Measurements from ENCODE around the gene PWWP2B. TPM values are rescaled to one million over a fixed set of nuclear protein-coding genes. Genes with fewer than 3 reads are reported as not detected.

Gene PWWP2B
- total RNA-seq, 4 donors from 2014 or later = 14.5 to 35.4 (median 27.3) TPM

- H3K27me3 ChIP-seq = no peaks in the 10 kb centered on the region
- H3K4me3 ChIP-seq (replicated peaks in 1 of 3) = no peak overlapping the region
- WGBS, 2 donors = 87 to 91% methylated on average over 22 of the region's 22 CpGs
- no peak for DNase-seq
- H3K4me1 ChIP-seq = peaks cover 6% of the 10 kb centered on the region in 2 donors
- TF ChIP-seq CTCF (IDR thresholded peaks at IDR 0.05) (no peak), POLR2A (IDR thresholded peaks at IDR 0.05) (no peak)
- intact Hi-C loops (cut with DNase I) = no loop called here
- H3K36me3 ChIP-seq = no peaks in the 10 kb centered on the region
- no peaks in the 10 kb centered on the region for H3K9me3 ChIP-seq
- H3K27ac ChIP-seq = no peak overlapping the region
These were observed 45.0 kb downstream of the PWWP2B start for GRCh38 chr10:132441818-132442524.

GRCh38 chr10:132442636-132443035 lies 45.6 kb downstream of the PWWP2B start:
- Histone ChIP-seq H3K4me3 (replicated peaks in 1 of 3) (no peak overlapping the region), H3K27ac (no peak overlapping the region), H3K27me3 (no peaks in the 10 kb centered on the region), H3K36me3 (no peaks in the 10 kb centered on the region), H3K9me3 (no peaks in the 10 kb centered on the region), H3K4me1 (peaks cover 11 to 13% of the 10 kb centered on the region in 2 donors)
- 70 to 80% methylated on average over 7 to 10 of the region's 10 CpGs for WGBS, 2 donors
- no peak for TF ChIP-seq POLR2A (IDR thresholded peaks at IDR 0.05)
- DNase-seq = no peak
- intact Hi-C loops (cut with DNase I) = no loop called here

- Histone ChIP-seq H3K4me3 (replicated peaks in 1 of 3) (no peak overlapping the region), H3K36me3 (no peaks in the 10 kb centered on the region), H3K9me3 (no peaks in the 10 kb centered on the region), H3K4me1 (peaks cover 14 to 21% of the 10 kb centered on the region in 2 donors), H3K27me3 (no peaks in the 10 kb centered on the region), H3K27ac (no peak overlapping the region)
- peak; percentile 52 to 62 for DNase-seq
- TF ChIP-seq CTCF (IDR thresholded peaks at IDR 0.05) = peak in 3 of 6 experiments; percentile 25 to 48 (median 34)
- TF ChIP-seq POLR2A (IDR thresholded peaks at IDR 0.05) = no peak
- 50 to 52% methylated on average over 10 of the region's 10 CpGs for WGBS, 2 donors
- intact Hi-C loops (cut with DNase I) = no loop called here
These were observed 46.6 kb downstream of the PWWP2B start for GRCh38 chr10:132443605-132443982.

GRCh38 chr10:132443983-132444876 lies 47.2 kb downstream of the PWWP2B start:
- TF ChIP-seq POLR2A (IDR thresholded peaks at IDR 0.05) = no peak
- no peak for TF ChIP-seq CTCF (IDR thresholded peaks at IDR 0.05)
- WGBS, 2 donors = 72 to 73% methylated on average over 5 to 9 of the region's 13 CpGs
- H3K4me1 ChIP-seq = peaks cover 14 to 21% of the 10 kb centered on the region in 2 donors
- H3K36me3 ChIP-seq = no peaks in the 10 kb centered on the region
- intact Hi-C loops (cut with DNase I) = no loop called here
- H3K27ac ChIP-seq = no peak overlapping the region
- DNase-seq = peak in 1 of 2 donors; percentile 46
- no peaks in the 10 kb centered on the region for H3K9me3 ChIP-seq
- H3K27me3 ChIP-seq = no peaks in the 10 kb centered on the region
- no peak overlapping the region for H3K4me3 ChIP-seq (replicated peaks in 1 of 3)

GRCh38 chr10:132444877-132445351 lies 47.9 kb downstream of the PWWP2B start:
- peaks cover 14 to 21% of the 10 kb centered on the region in 2 donors for H3K4me1 ChIP-seq
- intact Hi-C loops (cut with DNase I) = no loop called here
- WGBS, 2 donors = 61 to 81% methylated on average over 4 to 5 of the region's 7 CpGs
- DNase-seq = no peak
- H3K36me3 ChIP-seq = no peaks in the 10 kb centered on the region
- H3K4me3 ChIP-seq (replicated peaks in 1 of 3) = no peak overlapping the region
- no peak for TF ChIP-seq POLR2A (IDR thresholded peaks at IDR 0.05)
- no peak for TF ChIP-seq CTCF (IDR thresholded peaks at IDR 0.05)
- no peaks in the 10 kb centered on the region for H3K27me3 ChIP-seq
- no peak overlapping the region for H3K27ac ChIP-seq
- H3K9me3 ChIP-seq = no peaks in the 10 kb centered on the region
